Loucy (cell line): Measurements from ENCODE around the gene USP2.

Source experiments
- H2AFZ ChIP-seq: fragments of 200-600 bp; sonication (generic); 2 replicates; pipeline ENCODE4 v1.6.0; 2016; ENCODE audit warnings: antibody characterized with exemption, mild to moderate bottlenecking, low read length, moderate library complexity
- H3F3A ChIP-seq: fragments of 200-600 bp; 2 replicates; pipeline ENCODE4 v1.6.0; 2016; ENCODE audit warnings: antibody characterized with exemption, low read depth, mild to moderate bottlenecking
- H3K27me3 ChIP-seq: fragments of 200-600 bp; sonication (generic); 2 replicates; pipeline ENCODE4 v1.6.1; 2014; ENCODE audit warnings: low read length, mild to moderate bottlenecking; ENCODE audit not compliant: insufficient read depth, poor library complexity, severe bottlenecking
- H3K36me3 ChIP-seq: fragments of 200-600 bp; sonication (generic); 2 replicates; pipeline ENCODE4 v1.6.1; 2016; ENCODE audit warnings: low read length; ENCODE audit not compliant: insufficient read depth
- H3K4me1 ChIP-seq: fragments of 200-600 bp; sonication (generic); 2 replicates; pipeline ENCODE4 v1.5.1; 2014; ENCODE audit warnings: low read length, mild to moderate bottlenecking; ENCODE audit not compliant: insufficient read depth, poor library complexity, severe bottlenecking
- H3K4me2 ChIP-seq: fragments of 200-600 bp; sonication (generic); 2 replicates; pipeline ENCODE4 v1.6.0; 2014; ENCODE audit warnings: antibody characterized with exemption, low read length, low read depth, mild to moderate bottlenecking; ENCODE audit not compliant: poor library complexity, severe bottlenecking
- H3K4me3 ChIP-seq: fragments of 200-600 bp; sonication (generic); 2 replicates; pipeline ENCODE4 v1.5.1; 2014; ENCODE audit warnings: low read length, mild to moderate bottlenecking, mixed read lengths; ENCODE audit not compliant: poor library complexity, severe bottlenecking
- H3K79me2 ChIP-seq: fragments of 200-600 bp; sonication (generic); 2 replicates; pipeline ENCODE4 v1.6.1; 2014; ENCODE audit warnings: low read length; ENCODE audit not compliant: insufficient read depth
- H3K9ac ChIP-seq: fragments of 200-600 bp; sonication (generic); 2 replicates; pipeline ENCODE4 v1.6.0; 2014; ENCODE audit warnings: mild to moderate bottlenecking, low read depth, low read length, moderate library complexity; ENCODE audit not compliant: poor library complexity, severe bottlenecking
- H3K9me2 ChIP-seq: fragments of 200-600 bp; sonication (generic); replicated peaks from 2 replicates; pipeline ENCODE4 v1.6.1; 2016; ENCODE audit warnings: low read depth, low read length, mixed read lengths
- H3K9me3 ChIP-seq: fragments of 200-600 bp; sonication (generic); 2 replicates; pipeline ENCODE4 v1.6.1; 2014; ENCODE audit warnings: mild to moderate bottlenecking, antibody characterized with exemption, low read length, low read depth; ENCODE audit not compliant: insufficient read depth
- H4K20me1 ChIP-seq: fragments of 200-600 bp; sonication (generic); 2 replicates; pipeline ENCODE4 v1.6.0; 2014; ENCODE audit warnings: antibody characterized with exemption, low read length, mild to moderate bottlenecking; ENCODE audit not compliant: insufficient read depth, poor library complexity, severe bottlenecking
- CTCF ChIP-seq: fragments of 200-600 bp; sonication (generic); conservative IDR thresholded peaks from 2 replicates; pipeline ENCODE4 v1.5.1; 2014; ENCODE audit warnings: mild to moderate bottlenecking, antibody characterized with exemption, low read length
- EZH2phosphoT487 ChIP-seq: fragments of 200-600 bp; IDR thresholded peaks from 2 replicates; pipeline ENCODE4 v1.6.1; 2018; ENCODE audit warnings: antibody characterized with exemption, mild to moderate bottlenecking, moderate library complexity, borderline replicate concordance

The USP2 gene

DNA sequence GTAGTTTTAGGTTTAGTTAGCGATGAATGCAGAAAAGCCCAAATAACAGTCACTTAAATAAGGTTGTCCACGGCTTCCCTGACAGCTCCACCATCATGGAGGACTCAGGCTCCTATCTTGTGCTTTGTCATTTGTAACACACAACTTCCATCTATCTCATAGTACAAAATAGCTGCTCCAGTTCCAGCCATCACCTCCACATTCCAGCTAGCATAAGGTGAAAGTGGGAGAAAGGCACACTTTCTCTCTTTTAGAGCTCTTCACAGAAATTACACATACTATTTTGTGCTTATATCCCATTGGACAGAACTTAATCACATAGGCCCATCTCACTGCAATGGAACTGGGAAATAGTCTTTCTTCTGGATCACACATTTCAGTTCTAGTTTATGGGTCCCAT lies 32.8 kb upstream of the USP2 start:
- Histone ChIP-seq H3K9me2 (no peaks in the 10 kb centered on the region), H3K36me3 (no peaks in the 10 kb centered on the region), H3K4me3 (no peak overlapping the region), H3K9me3 (no peaks in the 10 kb centered on the region), H3K79me2 (no peaks in the 10 kb centered on the region), H3K9ac (no peak overlapping the region), H2AFZ (no peak overlapping the region), H3K4me2 (no peak overlapping the region), H3K27me3 (no peaks in the 10 kb centered on the region), H4K20me1 (no peaks in the 10 kb centered on the region), H3F3A (no peaks in the 10 kb centered on the region), H3K4me1 (no peaks in the 10 kb centered on the region)
- TF ChIP-seq CTCF (no peak), EZH2phosphoT487 (no peak)

- no peaks in the 10 kb centered on the region for H3K27me3 ChIP-seq
- TF ChIP-seq EZH2phosphoT487 (no peak), CTCF (no peak)
- no peak overlapping the region for H3K4me3 ChIP-seq
- H3K9ac ChIP-seq, result no peak overlapping the region
- H3F3A ChIP-seq, result no peaks in the 10 kb centered on the region
- no peaks in the 10 kb centered on the region for H3K36me3 ChIP-seq
- no peaks in the 10 kb centered on the region for H3K9me2 ChIP-seq
- no peak overlapping the region for H3K4me2 ChIP-seq
- no peak overlapping the region for H2AFZ ChIP-seq
- no peaks in the 10 kb centered on the region for H3K9me3 ChIP-seq
- H4K20me1 ChIP-seq, result no peaks in the 10 kb centered on the region
- no peaks in the 10 kb centered on the region for H3K4me1 ChIP-seq
- H3K79me2 ChIP-seq, result no peaks in the 10 kb centered on the region
Measured at GRCh38 chr11:119412072-119412471, 30.6 kb upstream of the USP2 start.

GRCh38 chr11:119410501-119410900 lies 29.0 kb upstream of the USP2 start:
- no peak overlapping the region for H3K9ac ChIP-seq
- TF ChIP-seq CTCF (no peak), EZH2phosphoT487 (no peak)
- H4K20me1 ChIP-seq, result no peaks in the 10 kb centered on the region
- no peak overlapping the region for H2AFZ ChIP-seq
- no peaks in the 10 kb centered on the region for H3K27me3 ChIP-seq
- no peak overlapping the region for H3K4me3 ChIP-seq
- H3K79me2 ChIP-seq, result no peaks in the 10 kb centered on the region
- H3K4me2 ChIP-seq, result no peak overlapping the region
- no peaks in the 10 kb centered on the region for H3K9me2 ChIP-seq
- no peaks in the 10 kb centered on the region for H3K4me1 ChIP-seq
- no peaks in the 10 kb centered on the region for H3F3A ChIP-seq
- no peaks in the 10 kb centered on the region for H3K36me3 ChIP-seq
- no peaks in the 10 kb centered on the region for H3K9me3 ChIP-seq
